GM19395 (cell line): ENCODE measurements around the gene ANKRD17.

ENCODE experiments used
- ATAC-seq: cut with Tn5 transposase; IDR thresholded peaks from one replicate; pipeline ENCODE4 v1.9.1; 2021; ENCODE audit warnings: mild to moderate bottlenecking, moderate library complexity; ENCODE audit not compliant: unreplicated experiment

Gene ANKRD17

DNA sequence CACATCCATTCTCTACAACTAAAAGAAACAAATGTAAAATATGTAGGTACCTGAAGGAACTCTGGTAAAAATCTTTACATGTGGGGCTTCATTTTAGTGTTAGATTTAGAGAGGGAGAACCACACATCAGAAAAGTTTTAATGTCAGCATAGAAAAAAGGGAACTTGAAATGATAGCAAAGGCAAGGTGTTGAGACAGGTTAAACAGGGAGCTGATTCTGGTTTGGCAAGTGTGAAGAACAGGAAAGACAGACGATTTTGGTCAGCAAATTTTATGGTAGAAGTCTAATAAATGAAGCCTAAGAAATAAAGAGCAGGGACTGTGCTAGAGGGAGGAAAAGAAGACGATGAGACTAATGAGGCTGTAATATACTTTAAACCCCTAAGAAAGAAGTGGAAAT lies 121.5 kb downstream of the ANKRD17 start:
- no peak for ATAC-seq

GRCh38 chr4:73133784-73134183 lies 124.8 kb downstream of the ANKRD17 start:
- no peak for ATAC-seq

DNA sequence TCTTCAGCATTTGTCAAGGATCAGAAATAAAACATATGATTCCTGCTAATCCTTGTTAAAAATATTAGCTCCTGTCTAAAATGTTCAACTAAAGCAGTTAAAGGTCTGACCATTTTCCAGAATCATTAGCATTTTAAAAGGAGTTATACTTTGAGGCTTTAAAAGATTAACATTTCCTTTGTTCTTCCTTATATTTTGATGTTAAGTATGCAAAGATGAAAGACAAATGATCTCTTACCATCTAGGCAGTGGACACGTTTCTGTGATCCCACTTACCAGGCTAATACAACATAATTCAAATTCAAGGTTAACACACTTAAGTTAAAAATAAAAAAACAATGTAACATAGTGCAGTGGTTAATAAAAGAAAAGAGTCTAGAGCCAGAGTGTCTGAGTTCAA lies 127.3 kb downstream of the ANKRD17 start:
- ATAC-seq, result no peak

DNA sequence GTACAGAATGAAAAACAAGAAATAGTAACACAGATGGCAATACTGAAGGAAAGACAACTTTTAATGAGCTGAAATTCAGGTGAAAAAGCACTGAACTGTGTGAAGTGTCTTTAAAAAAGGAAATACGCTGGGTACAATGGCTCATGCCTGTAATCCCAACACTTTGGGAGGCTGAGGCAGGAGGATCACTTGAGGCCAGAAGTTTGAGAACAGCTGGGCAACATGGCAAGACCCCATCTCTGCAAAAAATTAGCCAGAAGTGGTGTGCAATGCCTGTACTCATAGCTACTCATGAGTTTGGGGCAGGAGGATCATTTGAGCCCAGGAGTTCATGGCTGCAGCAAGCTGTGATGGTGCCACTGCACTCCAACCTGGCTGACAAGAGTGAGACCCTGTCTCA lies 129.3 kb downstream of the ANKRD17 start:
- no peak for ATAC-seq

DNA sequence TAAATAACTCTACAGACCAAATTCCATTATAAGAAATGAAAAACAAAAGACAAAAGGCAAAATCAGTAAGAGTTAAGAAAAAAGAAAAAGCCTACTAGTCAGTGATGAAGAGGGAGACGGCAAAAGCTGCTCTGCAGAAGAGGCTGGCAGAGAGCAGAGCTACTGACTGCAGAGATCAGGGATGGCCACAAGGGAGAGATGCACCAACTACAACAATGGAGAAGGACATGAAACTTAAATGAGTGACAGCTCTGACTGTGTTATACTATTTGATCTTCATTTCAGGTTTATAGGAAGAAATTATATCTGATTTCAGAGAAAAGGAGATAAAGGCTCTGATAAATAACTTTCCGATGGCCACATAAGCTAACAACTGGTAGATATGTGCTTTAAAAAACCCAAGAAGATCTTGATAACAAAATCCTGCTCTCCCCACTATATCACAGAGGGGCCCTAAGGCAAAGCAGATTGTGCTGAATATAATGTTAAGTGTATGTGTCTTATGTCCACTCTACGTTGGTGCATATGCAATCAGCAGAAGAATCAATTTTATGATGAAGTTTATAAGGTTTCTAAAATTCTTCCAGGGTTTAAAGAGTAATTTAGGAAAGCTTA lies 130.7 kb downstream of the ANKRD17 start:
- no peak for ATAC-seq

GRCh38 chr4:73109493-73109892 lies 149.1 kb downstream of the ANKRD17 start:
- ATAC-seq, result no peak

GRCh38 chr4:73104695-73105094 lies 153.9 kb downstream of the ANKRD17 start:
- no peak for ATAC-seq

DNA sequence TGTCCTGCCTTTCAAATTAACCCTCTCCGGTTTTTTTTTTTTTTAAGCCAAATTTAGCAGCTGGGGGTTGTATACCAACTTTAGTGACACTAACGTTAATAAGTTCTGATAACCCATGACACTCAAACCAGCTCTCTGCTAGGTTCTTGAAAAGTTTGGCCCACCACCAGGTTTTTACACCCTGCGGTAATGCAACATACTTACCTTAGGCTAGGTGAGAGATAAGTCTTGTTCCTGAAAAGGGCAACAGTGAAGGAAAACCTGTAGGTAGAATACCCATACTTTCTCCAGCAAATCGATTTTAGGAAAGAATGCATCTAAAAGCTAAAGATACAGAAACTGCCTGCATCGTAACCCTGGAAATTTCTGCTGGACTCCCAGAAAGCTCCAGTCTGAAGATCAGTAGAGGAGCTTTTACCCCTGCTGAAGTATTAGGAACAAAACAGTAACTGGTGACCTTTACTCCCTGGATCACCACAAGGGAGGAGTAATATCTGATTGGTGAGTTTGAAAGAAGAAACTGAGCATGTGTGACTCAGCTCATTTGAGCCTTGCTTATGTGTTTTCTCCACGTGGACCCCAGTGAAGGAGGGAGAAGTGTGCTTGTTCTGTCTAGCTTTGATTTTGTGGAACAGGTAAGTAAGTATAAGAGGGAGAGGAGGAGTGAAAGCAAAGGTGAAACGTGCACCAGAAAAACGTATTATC lies 154.6 kb downstream of the ANKRD17 start:
- no peak for ATAC-seq

DNA sequence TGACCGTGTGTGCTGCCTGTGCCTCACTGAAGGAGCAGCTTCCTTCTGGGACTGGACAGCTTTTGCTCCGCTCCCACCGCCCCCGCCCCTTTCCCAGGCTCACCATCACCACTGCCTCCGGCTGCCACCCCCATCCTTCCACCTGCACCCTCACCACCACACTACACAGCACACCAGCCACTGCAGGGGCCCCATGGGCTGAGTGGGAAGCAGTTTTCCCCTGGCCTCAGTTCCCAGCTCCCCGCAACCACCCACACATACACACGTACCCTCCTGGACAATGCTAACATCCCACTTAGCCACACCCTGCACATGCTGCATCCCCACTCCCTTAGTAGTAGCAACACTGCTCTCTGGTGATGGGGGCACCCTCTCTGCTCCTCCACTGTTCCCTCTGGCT lies 159.5 kb downstream of the ANKRD17 start:
- ATAC-seq, result no peak

DNA sequence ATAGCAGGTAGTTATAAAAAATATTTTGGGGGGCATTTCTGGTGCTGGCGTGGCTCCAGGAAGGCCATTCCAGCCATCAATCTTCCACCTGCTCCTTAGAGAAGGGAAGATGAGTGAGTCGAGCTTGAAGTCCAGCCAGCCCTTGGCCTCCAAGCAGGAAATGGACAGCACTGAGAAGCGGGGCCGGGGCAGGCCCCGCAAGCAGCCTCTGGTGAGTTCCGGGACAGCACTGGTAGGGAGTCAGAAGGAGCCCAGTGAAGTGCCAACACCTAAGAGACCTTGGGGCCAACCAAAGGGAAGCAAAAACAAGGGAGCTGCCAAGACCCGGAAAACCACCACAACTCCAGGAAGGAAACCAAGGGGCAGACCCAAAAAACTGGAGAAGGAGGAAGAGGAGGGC lies 159.9 kb downstream of the ANKRD17 start:
- no peak for ATAC-seq

DNA sequence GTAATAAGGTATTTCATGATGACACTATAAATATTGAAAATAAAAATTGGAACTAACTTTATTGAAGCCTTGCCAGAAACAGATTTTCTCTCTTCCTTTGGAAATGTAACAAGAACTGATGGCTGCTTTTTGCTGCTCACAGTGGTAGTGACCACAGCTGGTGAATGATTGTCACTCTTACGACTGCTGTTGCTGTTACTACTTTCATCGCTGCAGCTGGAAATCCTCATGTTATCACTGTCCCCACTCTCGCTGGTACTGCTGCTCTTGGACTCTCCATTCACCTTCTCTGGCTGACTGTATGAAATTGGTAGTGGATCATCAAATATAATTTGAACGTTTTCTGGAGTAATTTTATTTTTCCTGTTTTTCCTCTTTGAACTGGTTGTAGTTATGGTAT lies 160.6 kb downstream of the ANKRD17 start:
- no peak for ATAC-seq

DNA sequence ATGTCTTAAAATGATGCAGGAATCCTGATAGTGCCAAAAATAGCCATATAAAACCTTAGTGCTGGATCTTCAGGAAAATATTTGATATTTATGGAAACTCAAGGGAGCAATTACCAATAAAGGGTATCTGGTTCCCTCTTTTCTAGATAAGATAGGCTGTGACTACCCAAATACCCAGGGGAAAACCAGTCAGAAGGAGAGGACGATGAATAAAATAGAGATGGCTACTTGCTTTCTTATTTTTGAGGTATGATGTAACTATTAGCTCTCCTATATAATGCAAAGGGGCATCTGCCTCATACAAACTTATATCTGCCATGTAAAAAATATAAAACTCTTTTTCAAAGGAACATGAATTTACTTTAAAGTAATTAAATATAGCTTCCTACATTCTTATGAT lies 165.7 kb downstream of the ANKRD17 start:
- no peak for ATAC-seq

- no peak for ATAC-seq
Measured at GRCh38 chr4:73090738-73091137, 167.9 kb downstream of the ANKRD17 start.

GRCh38 chr4:73087871-73088270 lies 170.7 kb downstream of the ANKRD17 start:
- ATAC-seq, result no peak

- no peak for ATAC-seq
Measured at GRCh38 chr4:73086095-73086868, 172.3 kb downstream of the ANKRD17 start.

DNA sequence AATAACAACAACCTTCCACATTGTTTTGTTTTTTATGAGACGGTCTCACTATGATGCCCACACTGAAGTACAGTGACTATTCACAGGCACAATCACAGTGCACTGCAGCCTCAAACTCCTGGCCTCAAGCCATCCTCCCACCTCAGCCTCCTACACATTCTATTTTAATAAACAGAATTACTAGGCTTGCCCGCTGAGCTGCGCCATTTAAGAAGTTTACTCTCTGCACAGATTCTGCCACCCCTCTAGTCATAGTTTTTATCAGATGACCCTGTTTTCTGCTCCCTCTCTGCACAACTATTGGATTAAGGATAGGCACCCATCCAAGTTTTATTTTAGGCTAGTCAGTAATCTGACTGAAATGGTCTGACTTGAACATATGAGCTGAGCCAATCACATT lies 177.8 kb downstream of the ANKRD17 start:
- ATAC-seq, result no peak

DNA sequence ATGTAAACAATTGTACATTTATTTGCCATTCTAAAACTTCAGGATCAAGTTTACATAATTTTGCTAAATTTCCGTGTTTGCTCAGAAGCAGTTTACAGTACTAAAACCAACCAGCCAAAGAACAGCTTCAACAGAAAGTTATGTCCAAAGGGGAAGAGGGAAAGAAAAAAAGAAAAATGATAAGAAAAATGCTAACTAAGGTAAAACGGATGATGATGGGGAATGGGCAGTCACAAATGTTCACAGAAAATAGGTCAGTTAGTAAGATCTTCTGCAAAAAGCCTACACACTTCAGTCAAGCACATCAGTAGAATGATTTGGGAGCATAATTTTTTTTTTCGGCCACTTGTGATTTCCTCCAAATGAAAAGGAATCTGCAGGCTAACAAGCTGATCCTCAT lies 182.8 kb downstream of the ANKRD17 start:
- ATAC-seq, result no peak

DNA sequence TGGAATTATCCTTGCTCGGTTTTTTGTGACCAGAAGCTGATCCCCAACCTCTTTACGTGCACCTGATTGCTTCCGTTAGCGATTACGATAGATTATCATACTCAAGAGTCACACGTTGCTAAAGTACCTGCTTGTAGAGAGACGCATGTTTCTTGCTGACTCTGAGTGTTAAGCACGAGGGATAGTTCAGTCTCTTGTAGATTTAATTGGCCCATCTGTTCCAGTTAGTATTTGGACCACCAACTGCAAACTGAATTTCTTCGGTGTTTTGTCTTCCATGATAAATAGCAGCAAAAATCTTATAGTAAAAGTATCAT lies 188.6 kb downstream of the ANKRD17 start:
- ATAC-seq, result peak; percentile 19

- peak; percentile 84 for ATAC-seq
Measured at GRCh38 chr4:73069338-73070073, 189.1 kb downstream of the ANKRD17 start, which contains the start of gene COX18. Gene COX18, minus strand, starts transcription at chr4:73069716. Its CDS starts 67 bp downstream, at chr4:73069649.

DNA sequence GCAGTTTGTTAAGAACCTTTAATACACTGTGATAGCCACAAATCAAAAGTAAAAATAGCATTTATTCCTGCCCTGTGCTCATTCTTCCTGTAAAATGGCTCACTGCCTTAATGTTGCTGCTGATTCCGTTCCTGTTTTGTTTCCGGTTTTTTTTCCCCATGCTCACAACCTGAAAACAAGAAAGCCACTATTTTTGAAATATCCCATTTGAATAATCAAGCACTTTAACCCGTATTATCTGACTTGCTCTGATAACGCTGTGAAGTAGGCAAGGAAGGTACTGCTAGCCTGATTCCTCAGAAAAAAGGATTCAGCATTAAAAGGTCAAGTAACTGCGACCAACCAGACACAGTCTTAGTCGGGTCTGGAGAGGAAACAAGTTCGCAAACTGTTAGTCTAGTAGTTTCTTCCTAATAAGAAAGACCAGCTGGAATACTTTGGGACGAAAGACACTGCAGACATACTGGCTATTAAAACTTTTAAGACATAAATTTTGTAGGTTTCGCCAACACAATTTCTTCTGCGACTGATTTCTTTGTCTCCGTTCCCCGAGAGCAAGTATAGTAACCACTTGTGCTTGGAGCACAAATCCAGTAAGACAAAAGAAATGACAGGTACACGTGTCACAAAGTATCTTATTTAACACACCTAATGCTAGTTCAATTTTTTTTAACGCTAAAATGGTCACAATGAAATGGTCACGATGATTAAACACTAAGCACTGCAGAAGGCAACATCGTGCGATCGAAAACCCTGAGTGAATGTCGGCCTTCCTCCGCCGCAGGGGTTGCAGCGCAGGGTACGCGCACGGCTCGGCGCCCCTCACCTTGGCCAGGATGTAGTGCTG lies 189.9 kb downstream of the ANKRD17 start:
- ATAC-seq, result peak; percentile 14
